CD4-positive, alpha-beta memory T cell (primary cell): Measurements from ENCODE around the gene DEFB125. TPM values are rescaled to one million over a fixed set of nuclear protein-coding genes. Genes with fewer than 3 reads are reported as not detected.

Experiments
- CTCF ChIA-PET: fragments of 350-600 bp; sonication (Branson Sonifier 250); formaldehyde crosslinking; loops from one replicate; lab custom pipeline; 2021; ENCODE audit warnings: inconsistent platforms; ENCODE audit not compliant: partially characterized antibody; lab: Charles Lee
- POLR2A ChIA-PET: fragments of 350-600 bp; sonication (Branson Sonifier 250); formaldehyde crosslinking; loops from one replicate; lab custom pipeline; 2021; ENCODE audit not compliant: partially characterized antibody; lab: Charles Lee
- DNase-seq, 5 donors: peaks; one replicate each; pipeline versions ENCODE4 v3.0.0 to v3.0.0-alpha.2; 2020 to 2022; ENCODE audit warnings: mixed read lengths in 1 of 5
- H3K27ac ChIP-seq: one replicate; pipeline ENCODE4 v1.7.0; 2013; ENCODE audit warnings: low read depth, low read length
- H3K27me3 ChIP-seq: 2 replicates; pipeline ENCODE4 v1.7.0; 2013; ENCODE audit warnings: mild to moderate bottlenecking, low read length, moderate library complexity; ENCODE audit not compliant: insufficient read depth
- H3K36me3 ChIP-seq: 2 replicates; pipeline ENCODE4 v1.7.0; 2013; ENCODE audit warnings: mild to moderate bottlenecking, low read length, moderate library complexity; ENCODE audit not compliant: insufficient read depth
- H3K4me1 ChIP-seq: 2 replicates; pipeline ENCODE4 v1.7.0; 2013; ENCODE audit warnings: mild to moderate bottlenecking, low read length, moderate library complexity; ENCODE audit not compliant: insufficient read depth
- H3K4me3 ChIP-seq, 2 donors: one replicate each; pipeline ENCODE4 v1.7.0; 2013; ENCODE audit warnings: low read length in 2 of 2, mild to moderate bottlenecking in 1 of 2
- H3K9me3 ChIP-seq, 2 donors: one replicate each; pipeline ENCODE4 v1.7.0; 2013; ENCODE audit warnings: low read length in 2 of 2, control low read depth in 1 of 2; ENCODE audit not compliant: control insufficient read depth in 1 of 2
- H3K27ac Mint-ChIP-seq, 7 donors: one replicate each; pipeline ENCODE4 v1.8.0; 2020 to 2021; ENCODE audit warnings: mixed read lengths in 7 of 7, mild to moderate bottlenecking in 6 of 7, inconsistent platforms in 3 of 7, moderate library complexity in 3 of 7
- H3K27me3 Mint-ChIP-seq, 2 donors: one replicate each; pipeline ENCODE4 v1.8.0; 2020 to 2021; ENCODE audit warnings: mixed read lengths in 2 of 2
- H3K36me3 Mint-ChIP-seq, 2 donors: one replicate each; pipeline ENCODE4 v1.8.0; 2020 to 2021; ENCODE audit warnings: mixed read lengths in 2 of 2, inconsistent platforms in 1 of 2, mild to moderate bottlenecking in 1 of 2
- H3K4me1 Mint-ChIP-seq, 4 donors: one replicate each; pipeline ENCODE4 v1.8.0; 2020 to 2021; ENCODE audit warnings: mixed read lengths in 4 of 4, mild to moderate bottlenecking in 1 of 4
- H3K4me3 Mint-ChIP-seq, 8 donors: one replicate each; pipeline ENCODE4 v1.8.0; 2020 to 2021; ENCODE audit warnings: mixed read lengths in 8 of 8, mild to moderate bottlenecking in 7 of 8, moderate library complexity in 6 of 8, inconsistent platforms in 3 of 8
- H3K9me3 Mint-ChIP-seq, 8 donors: one replicate each; pipeline ENCODE4 v1.8.0; 2020 to 2021; ENCODE audit warnings: mixed read lengths in 8 of 8, mild to moderate bottlenecking in 5 of 8, inconsistent platforms in 3 of 8, moderate library complexity in 1 of 8
- intact Hi-C: fragments of 100-400 bp; cut with micrococcal nuclease; formaldehyde crosslinking; loops from one replicate; pipeline ENCODE4 v1.15.1; 2023
- polyA plus RNA-seq, 2 donors: library from polyadenylated mRNA; unstranded; fragments of 300-500 nt; fragmentation: Illumina TruSeq; gene quantifications; one replicate each; pipeline ENCODE4 v1.2.3, GENCODE V29; 2021
- total RNA-seq, 2 experiments: library from RNA; stranded (reverse); gene quantifications; one replicate each; pipeline ENCODE4 v1.2.3, GENCODE V29; 2021

The DEFB125 gene
- total RNA-seq (not detected), polyA plus RNA-seq (not detected)

- no peaks in the 10 kb centered on the region for H3K4me1 Mint-ChIP-seq
Measured at GRCh38 chr20:87401-87800, at the start of gene DEFB125. Gene DEFB125 (plus strand): TSS chr20:87672. CDS start chr20:87710, 38 bp downstream.

GRCh38 chr20:60035-60918 lies 27.2 kb upstream of the DEFB125 start:
- ChIA-PET CTCF (no interaction called here), POLR2A (no interaction called here)
- H3K4me3 Mint-ChIP-seq, result no peak overlapping the region
- Histone ChIP-seq H3K36me3 (no peaks in the 10 kb centered on the region), H3K9me3 (peaks cover 0 to 6% of the 10 kb centered on the region in 2 donors), H3K4me3 (no peak overlapping the region), H3K27ac (no peak overlapping the region), H3K4me1 (no peaks in the 10 kb centered on the region), H3K27me3 (no peaks in the 10 kb centered on the region)
- intact Hi-C loops, result no loop called here
- no peaks in the 10 kb centered on the region for H3K36me3 Mint-ChIP-seq
- no peaks in the 10 kb centered on the region for H3K27me3 Mint-ChIP-seq
- no peak overlapping the region for H3K27ac Mint-ChIP-seq
- H3K9me3 Mint-ChIP-seq, result no peaks in the 10 kb centered on the region
- no peaks in the 10 kb centered on the region for H3K4me1 Mint-ChIP-seq
- DNase-seq, result no peak

More at GRCh38 chr20:87401-87800, at the start of gene DEFB125:
- no peak within 1 kb of the TSS for H3K4me3 ChIP-seq
- H3K27me3 Mint-ChIP-seq, result peaks cover 28 to 32% of the 10 kb centered on the region in 2 donors
- no peaks in the 10 kb centered on the region for H3K9me3 ChIP-seq
- peaks cover 10% of the 10 kb centered on the region for H3K27me3 ChIP-seq
- CTCF ChIA-PET, result no interaction called here
- H3K36me3 ChIP-seq, result no peaks in the 10 kb centered on the region
- H3K4me3 Mint-ChIP-seq, result no peak within 1 kb of the TSS
- peaks cover 0 to 9% (median 3%) of the 10 kb centered on the region in 8 donors for H3K9me3 Mint-ChIP-seq
- H3K27ac Mint-ChIP-seq, result no peak within 1 kb of the TSS
- no peaks in the 10 kb centered on the region for H3K4me1 ChIP-seq
- intact Hi-C loops, result no loop called here
- no peak for DNase-seq
- H3K27ac ChIP-seq, result no peak within 1 kb of the TSS
- no peaks in the 10 kb centered on the region for H3K36me3 Mint-ChIP-seq
- POLR2A ChIA-PET, result no interaction called here

- H3K27ac ChIP-seq, result no peak overlapping the region
- H3K4me3 Mint-ChIP-seq, result no peak overlapping the region
- peaks cover 0 to 6% of the 10 kb centered on the region in 2 donors for H3K9me3 ChIP-seq
- no peaks in the 10 kb centered on the region for H3K9me3 Mint-ChIP-seq
- no peaks in the 10 kb centered on the region for H3K36me3 Mint-ChIP-seq
- H3K27me3 Mint-ChIP-seq, result no peaks in the 10 kb centered on the region
- no peak for DNase-seq
- H3K4me1 ChIP-seq, result no peaks in the 10 kb centered on the region
- no peak overlapping the region for H3K4me3 ChIP-seq
- no peak overlapping the region for H3K27ac Mint-ChIP-seq
- no peaks in the 10 kb centered on the region for H3K27me3 ChIP-seq
- ChIA-PET CTCF (no interaction called here), POLR2A (no interaction called here)
- intact Hi-C loops, result no loop called here
- no peaks in the 10 kb centered on the region for H3K36me3 ChIP-seq
- H3K4me1 Mint-ChIP-seq, result no peaks in the 10 kb centered on the region
Measured at GRCh38 chr20:61230-61629, 26.2 kb upstream of the DEFB125 start.

- intact Hi-C loops, result no loop called here
- POLR2A ChIA-PET, result no interaction called here
Measured at GRCh38 chr20:61757-62156, 25.7 kb upstream of the DEFB125 start.

GRCh38 chr20:62487-62886 lies 25.0 kb upstream of the DEFB125 start:
- Mint-ChIP-seq H3K4me3 (no peak overlapping the region), H3K36me3 (no peaks in the 10 kb centered on the region), H3K27me3 (no peaks in the 10 kb centered on the region), H3K9me3 (no peaks in the 10 kb centered on the region), H3K4me1 (no peaks in the 10 kb centered on the region), H3K27ac (no peak overlapping the region)
- H3K4me1 ChIP-seq, result no peaks in the 10 kb centered on the region
- H3K9me3 ChIP-seq, result peaks cover 0 to 6% of the 10 kb centered on the region in 2 donors
- no peak for DNase-seq
- H3K27ac ChIP-seq, result no peak overlapping the region
- no peak overlapping the region for H3K4me3 ChIP-seq
- intact Hi-C loops, result no loop called here
- peaks cover 8% of the 10 kb centered on the region for H3K27me3 ChIP-seq
- no peaks in the 10 kb centered on the region for H3K36me3 ChIP-seq
- ChIA-PET POLR2A (no interaction called here), CTCF (no interaction called here)

More at GRCh38 chr20:61757-62156, 25.7 kb upstream of the DEFB125 start:
- H3K27me3 ChIP-seq, result peaks cover 3% of the 10 kb centered on the region
- H3K27me3 Mint-ChIP-seq, result no peaks in the 10 kb centered on the region
- H3K4me1 ChIP-seq, result no peaks in the 10 kb centered on the region
- H3K4me3 ChIP-seq, result no peak overlapping the region
- peaks cover 0 to 6% of the 10 kb centered on the region in 2 donors for H3K9me3 ChIP-seq
- no peaks in the 10 kb centered on the region for H3K36me3 Mint-ChIP-seq
- CTCF ChIA-PET, result no interaction called here
- H3K36me3 ChIP-seq, result no peaks in the 10 kb centered on the region
- DNase-seq, result no peak
- no peak overlapping the region for H3K27ac ChIP-seq
- H3K27ac Mint-ChIP-seq, result no peak overlapping the region
- no peaks in the 10 kb centered on the region for H3K4me1 Mint-ChIP-seq
- no peak overlapping the region for H3K4me3 Mint-ChIP-seq
- no peaks in the 10 kb centered on the region for H3K9me3 Mint-ChIP-seq

GRCh38 chr20:64026-64603 lies 23.4 kb upstream of the DEFB125 start:
- DNase-seq, result no peak
- Mint-ChIP-seq H3K36me3 (no peaks in the 10 kb centered on the region), H3K27me3 (peaks cover 2 to 4% of the 10 kb centered on the region in 2 donors), H3K27ac (no peak overlapping the region), H3K9me3 (no peaks in the 10 kb centered on the region), H3K4me3 (no peak overlapping the region), H3K4me1 (no peaks in the 10 kb centered on the region)
- Histone ChIP-seq H3K27me3 (peaks cover 8% of the 10 kb centered on the region), H3K4me1 (no peaks in the 10 kb centered on the region), H3K4me3 (no peak overlapping the region), H3K27ac (no peak overlapping the region), H3K9me3 (peaks cover 0 to 6% of the 10 kb centered on the region in 2 donors), H3K36me3 (no peaks in the 10 kb centered on the region)
- POLR2A ChIA-PET, result no interaction called here
- intact Hi-C loops, result no loop called here
- CTCF ChIA-PET, result no interaction called here

- Histone ChIP-seq H3K27me3 (peaks cover 8% of the 10 kb centered on the region), H3K36me3 (no peaks in the 10 kb centered on the region), H3K4me3 (no peak overlapping the region), H3K9me3 (peaks cover 0 to 6% of the 10 kb centered on the region in 2 donors), H3K27ac (no peak overlapping the region), H3K4me1 (no peaks in the 10 kb centered on the region)
- no peaks in the 10 kb centered on the region for H3K36me3 Mint-ChIP-seq
- CTCF ChIA-PET, result no interaction called here
- intact Hi-C loops, result no loop called here
- DNase-seq, result no peak
- POLR2A ChIA-PET, result no interaction called here
- no peak overlapping the region for H3K4me3 Mint-ChIP-seq
- peaks cover 0 to 4% (median 0%) of the 10 kb centered on the region in 8 donors for H3K9me3 Mint-ChIP-seq
- H3K4me1 Mint-ChIP-seq, result no peaks in the 10 kb centered on the region
- peaks cover 4 to 10% of the 10 kb centered on the region in 2 donors for H3K27me3 Mint-ChIP-seq
- no peak overlapping the region for H3K27ac Mint-ChIP-seq
Measured at GRCh38 chr20:64766-65322, 22.6 kb upstream of the DEFB125 start.
